Gastroesophageal sphincter (tissue), 3 donors: ENCODE results near the gene ALDH3A1.

Experiments
- POLR2A ChIP-seq, 2 donors: fragments of 450-650 bp; IDR thresholded peaks; one replicate each; pipeline ENCODE4 v1.6.1; 2017; ENCODE audit warnings: antibody characterized with exemption in 2 of 2, mild to moderate bottlenecking in 2 of 2, moderate library complexity in 1 of 2
- POLR2AphosphoS5 ChIP-seq: sonication (generic); formaldehyde crosslinking; IDR thresholded peaks from one replicate; pipeline ENCODE4 v1.6.1; 2017; ENCODE audit warnings: antibody characterized with exemption
- TF ChIP-seq, protein P1 (sequence below), 4 experiments: fragments of 200-600 bp in 2 of 4; fragments of 450-650 bp in 2 of 4; sonication (generic) in 1 of 4; IDR thresholded peaks; one replicate each; pipeline ENCODE4 v1.5.1; 2017 to 2019; ENCODE audit warnings: antibody characterized with exemption in 4 of 4, mild to moderate bottlenecking in 2 of 4, moderate library complexity in 2 of 4

DNA sequence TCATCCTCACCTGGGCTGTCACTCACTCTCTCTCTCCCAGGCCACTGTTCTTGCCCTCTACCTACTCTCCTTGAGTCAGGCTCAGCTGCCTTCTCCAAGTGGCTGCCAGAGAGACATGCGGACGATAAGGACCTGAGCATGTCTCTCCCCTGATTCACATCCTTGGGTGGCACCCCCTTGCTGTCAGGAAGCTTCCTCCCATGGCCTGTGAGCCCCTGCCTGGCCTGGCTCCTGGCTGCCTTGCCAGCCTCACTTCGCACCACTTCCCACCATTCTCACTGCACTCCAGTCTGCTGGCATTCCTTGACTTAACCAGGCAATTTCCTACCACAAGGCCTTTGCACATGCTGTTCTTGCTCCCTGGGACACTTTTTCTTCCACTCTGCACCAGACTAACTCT lies 2.7 kb upstream of the ALDH3A1 start:
- TF ChIP-seq, protein P1, sequence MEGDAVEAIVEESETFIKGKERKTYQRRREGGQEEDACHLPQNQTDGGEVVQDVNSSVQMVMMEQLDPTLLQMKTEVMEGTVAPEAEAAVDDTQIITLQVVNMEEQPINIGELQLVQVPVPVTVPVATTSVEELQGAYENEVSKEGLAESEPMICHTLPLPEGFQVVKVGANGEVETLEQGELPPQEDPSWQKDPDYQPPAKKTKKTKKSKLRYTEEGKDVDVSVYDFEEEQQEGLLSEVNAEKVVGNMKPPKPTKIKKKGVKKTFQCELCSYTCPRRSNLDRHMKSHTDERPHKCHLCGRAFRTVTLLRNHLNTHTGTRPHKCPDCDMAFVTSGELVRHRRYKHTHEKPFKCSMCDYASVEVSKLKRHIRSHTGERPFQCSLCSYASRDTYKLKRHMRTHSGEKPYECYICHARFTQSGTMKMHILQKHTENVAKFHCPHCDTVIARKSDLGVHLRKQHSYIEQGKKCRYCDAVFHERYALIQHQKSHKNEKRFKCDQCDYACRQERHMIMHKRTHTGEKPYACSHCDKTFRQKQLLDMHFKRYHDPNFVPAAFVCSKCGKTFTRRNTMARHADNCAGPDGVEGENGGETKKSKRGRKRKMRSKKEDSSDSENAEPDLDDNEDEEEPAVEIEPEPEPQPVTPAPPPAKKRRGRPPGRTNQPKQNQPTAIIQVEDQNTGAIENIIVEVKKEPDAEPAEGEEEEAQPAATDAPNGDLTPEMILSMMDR (IDR thresholded peaks at IDR 0.05) = no peak
- TF ChIP-seq POLR2AphosphoS5 (no peak), POLR2A (IDR thresholded peaks at IDR 0.05) (no peak)
